K562 (cell line): Measurements from ENCODE around the gene NAV2. TPM values are rescaled to one million over a fixed set of nuclear protein-coding genes. Genes with fewer than 3 reads are reported as not detected.

Experiments used
- ATAC-seq: fragments of 200-7000 bp; cut with Tn5 transposase; 3 replicates; pipeline ENCODE4 v1.9.1; 2020; ENCODE audit warnings: moderate library complexity
- BruUV-seq: library from RNA; stranded (reverse); fragments of 400-500 nt; replicated peaks from 2 replicates; lab custom pipeline; 2021; lab: Mats Ljungman, UMichigan
- CTCF ChIA-PET: fragments of 300-600 bp; formaldehyde crosslinking; extraction: SDS; loops from one replicate; lab custom pipeline; 2021; ENCODE audit warnings: low intra/inter-chr PET ratio; lab: Yijun Ruan, JAX
- POLR2A ChIA-PET: fragments of 300-600, 350-650 bp; sonication (Branson Sonifier 250); formaldehyde crosslinking; extraction: SDS; loops from one replicate; lab custom pipeline; 2021; ENCODE audit warnings: antibody characterized with exemption, inconsistent platforms; lab: Yijun Ruan, JAX
- DNase-seq, 4 experiments: peaks; one replicate each; pipeline versions ENCODE4 v3.0.0 to v3.0.0-alpha.2; 2011 to 2018; ENCODE audit warnings: low spot score in 3 of 4, mixed read lengths in 3 of 4; ENCODE audit errors: extremely low read depth in 1 of 4
- FAIRE-seq: peaks from 2 replicates; lab custom pipeline; 2011; peaks lifted over from hg19 to GRCh38; lab: Jason Lieb, UNC
- H2AFZ ChIP-seq: 2 replicates; pipeline ENCODE4 v1.6.0; 2011; ENCODE audit warnings: low read depth, low read length, control low read depth, inconsistent platforms
- H3K27ac ChIP-seq: fragments of 200-600 bp; 3 replicates; pipeline ENCODE4 v1.8.0; 2011; ENCODE audit warnings: low read depth, mild to moderate bottlenecking, control low read depth, inconsistent platforms, low read length, moderate library complexity, mixed read lengths; ENCODE audit errors: extremely low read depth
- H3K27me3 ChIP-seq, 2 experiments: fragments of 300-600 bp in 1 of 2; 2 replicates in 1 of 2; 3 replicates in 1 of 2; pipeline versions ENCODE4 v1.6.0 to v1.8.0; 2011; ENCODE audit warnings: inconsistent platforms in 2 of 2, low read length in 2 of 2, mild to moderate bottlenecking in 1 of 2, mixed read lengths in 1 of 2, moderate library complexity in 1 of 2; ENCODE audit not compliant: control insufficient read depth in 2 of 2, insufficient read depth in 2 of 2
- H3K36me3 ChIP-seq: fragments of 300-600 bp; 3 replicates; pipeline ENCODE4 v1.8.0; 2011; ENCODE audit warnings: mild to moderate bottlenecking, low read length, inconsistent platforms; ENCODE audit not compliant: control insufficient read depth, insufficient read depth
- H3K4me1 ChIP-seq, 2 experiments: fragments of 200-600 bp in 1 of 2; replicated peaks in 1 of 2; 2 replicates in 1 of 2; 3 replicates in 1 of 2; pipeline versions ENCODE4 v1.5.1 to v1.8.0; 2011; ENCODE audit warnings: inconsistent platforms in 2 of 2, low read length in 2 of 2, mild to moderate bottlenecking in 1 of 2, mixed read lengths in 1 of 2, moderate library complexity in 1 of 2; ENCODE audit not compliant: control insufficient read depth in 2 of 2, insufficient read depth in 2 of 2
- H3K4me2 ChIP-seq: 2 replicates; pipeline ENCODE4 v1.6.1; 2011; ENCODE audit warnings: low read length, control low read depth, inconsistent platforms, mixed read lengths; ENCODE audit not compliant: insufficient read depth
- H3K4me3 ChIP-seq: fragments of 200-600 bp; sonication (generic), shearing (Covaris generic); 2 replicates; pipeline ENCODE4 v1.5.1; 2016; ENCODE audit warnings: control low read depth, inconsistent platforms
- H3K79me2 ChIP-seq: fragments of 200-600 bp; 3 replicates; pipeline ENCODE4 v1.8.0; 2011; ENCODE audit warnings: low read length, inconsistent platforms; ENCODE audit not compliant: control insufficient read depth, insufficient read depth
- H3K9ac ChIP-seq, 2 experiments: 2 replicates each; pipeline versions ENCODE4 v1.6.0 to v1.6.1; 2011; ENCODE audit warnings: low read depth in 2 of 2, low read length in 2 of 2, control low read depth in 1 of 2, inconsistent platforms in 1 of 2, mild to moderate bottlenecking in 1 of 2, mixed read lengths in 1 of 2; ENCODE audit not compliant: insufficient read depth in 1 of 2
- H3K9me1 ChIP-seq: one replicate; pipeline ENCODE4 v1.6.0; 2011; ENCODE audit warnings: inconsistent platforms, mild to moderate bottlenecking, low read length, moderate library complexity; ENCODE audit not compliant: control insufficient read depth, insufficient read depth
- H3K9me3 ChIP-seq: replicated peaks from 2 replicates; pipeline ENCODE4 v1.5.1; 2011; ENCODE audit warnings: low read depth, low read length, inconsistent platforms; ENCODE audit not compliant: control insufficient read depth, insufficient read depth
- H4K20me1 ChIP-seq: replicated peaks from 2 replicates; pipeline ENCODE4 v1.6.1; 2011; ENCODE audit warnings: low read length, inconsistent platforms, mixed read lengths; ENCODE audit not compliant: control insufficient read depth, insufficient read depth
- ARNT ChIP-seq, 2 experiments: fragments of 450-650 bp; IDR thresholded peaks; 2 replicates each; pipeline ENCODE4 v1.6.1; 2016; ENCODE audit warnings: mild to moderate bottlenecking in 1 of 2
- CBFA2T2 ChIP-seq: fragments of 450-650 bp; conservative IDR thresholded peaks from 2 replicates; pipeline ENCODE4 v1.6.1; 2017; ENCODE audit warnings: mild to moderate bottlenecking
- CBX3 ChIP-seq, 2 experiments: IDR thresholded peaks; 1 replicate in 1 of 2; 2 replicates in 1 of 2; pipeline ENCODE4 v1.6.1; 2012; ENCODE audit warnings: inconsistent platforms in 2 of 2, low read length in 2 of 2, borderline replicate concordance in 1 of 2, control low read depth in 1 of 2
- CEBPG ChIP-seq, 3 experiments: fragments of 200-800 bp in 1 of 3; sonication (Bioruptor generic) in 1 of 3; sonication (generic) in 1 of 3; formaldehyde crosslinking in 1 of 3; IDR thresholded peaks in 2 of 3; conservative IDR thresholded peaks in 1 of 3; 2 replicates each; pipeline versions ENCODE4 v1.6.1 to v1.8.0; 2016 to 2022; ENCODE audit warnings: missing compliant biosample characterization in 2 of 3, missing genetic modification characterization in 2 of 3, mild to moderate bottlenecking in 1 of 3, missing genetic modification reagents in 1 of 3
- CLOCK ChIP-seq: fragments of 250-450 bp; sonication (Bioruptor Pico); IDR thresholded peaks from 2 replicates; pipeline ENCODE4 v1.4.0; 2020; ENCODE audit warnings: mild to moderate bottlenecking, moderate library complexity, borderline replicate concordance
- DPF2 ChIP-seq: fragments of 450-650 bp; IDR thresholded peaks from 2 replicates; pipeline ENCODE4 v1.6.1; 2016
- EP300 ChIP-seq: IDR thresholded peaks from 2 replicates; pipeline ENCODE4 v1.6.1; 2012; ENCODE audit warnings: low read length, improper control_type of control experiment
- GABPA ChIP-seq: fragments of 200-800 bp; sonication (Bioruptor generic); conservative IDR thresholded peaks from 2 replicates; pipeline ENCODE4 v1.6.1; 2016; ENCODE audit warnings: low read depth, missing genetic modification characterization, missing compliant biosample characterization
- GABPB1 ChIP-seq: sonication (generic); formaldehyde crosslinking; IDR thresholded peaks from 2 replicates; pipeline ENCODE4 v1.8.0; 2022; ENCODE audit warnings: mild to moderate bottlenecking, missing genetic modification reagents
- GATA2 ChIP-seq: sonication (generic); formaldehyde crosslinking; IDR thresholded peaks from 2 replicates; pipeline ENCODE4 v1.4.0; 2020; ENCODE audit warnings: mild to moderate bottlenecking, missing genetic modification reagents
- HSF4 ChIP-seq: fragments of 250-450 bp; sonication (Bioruptor Pico); IDR thresholded peaks from 2 replicates; pipeline ENCODE4 v2.1.2; 2022; ENCODE audit warnings: mild to moderate bottlenecking, moderate library complexity, borderline replicate concordance
- POLR2B ChIP-seq: fragments of 450-650 bp; IDR thresholded peaks from 2 replicates; pipeline ENCODE4 v1.6.1; 2018; ENCODE audit warnings: low read depth; ENCODE audit not compliant: partially characterized antibody
- SMARCC2 ChIP-seq: fragments of 450-650 bp; IDR thresholded peaks from 2 replicates; pipeline ENCODE4 v1.6.1; 2017; ENCODE audit warnings: antibody characterized with exemption, moderate library complexity, mild to moderate bottlenecking, low read depth
- TBL1XR1 ChIP-seq, 2 experiments: IDR thresholded peaks; 2 replicates each; pipeline ENCODE4 v1.6.1; 2012; ENCODE audit warnings: improper control_type of control experiment in 2 of 2, low read length in 2 of 2, mild to moderate bottlenecking in 1 of 2
- ZNF174 ChIP-seq: fragments of 250-450 bp; sonication (Bioruptor Pico); IDR thresholded peaks from 2 replicates; pipeline ENCODE4 v1.4.0; 2020; ENCODE audit warnings: mild to moderate bottlenecking
- ZNF232 ChIP-seq: sonication (generic); formaldehyde crosslinking; IDR thresholded peaks from 2 replicates; pipeline ENCODE4 v1.8.0; 2022; ENCODE audit warnings: mild to moderate bottlenecking, missing genetic modification reagents
- ZZZ3 ChIP-seq: fragments of 450-650 bp; IDR thresholded peaks from 2 replicates; pipeline ENCODE4 v1.6.1; 2016; ENCODE audit warnings: antibody characterized with exemption, mild to moderate bottlenecking, moderate library complexity
- WGBS: fragments of 100-300 bp; shearing (Covaris generic); methylation state at CpG from one replicate; pipeline ENCODE4 v1.1.6; 2016; ENCODE audit warnings: low coverage, mixed read lengths; ENCODE audit not compliant: insufficient coverage; ENCODE audit errors: missing lambda C conversion rate; 5-methylcytosine and 5-hydroxymethylcytosine counted together
- in situ Hi-C: fragments of 300-500 bp; cut with MboI; formaldehyde crosslinking; loops from 4 replicates; pipeline ENCODE4 v1.15.0; 2018; ENCODE audit warnings: inconsistent platforms, mixed read lengths
- intact Hi-C: fragments of 100-400 bp; cut with micrococcal nuclease; formaldehyde crosslinking; loops from 2 replicates; pipeline ENCODE4 v1.14.2; 2022
- polyA plus RNA-seq, 8 experiments: library from polyadenylated mRNA; depleted of rRNA in 4 of 8; stranded (reverse) in 5 of 8; unstranded in 3 of 8; fragments of >200 nt; fragmentation: Nextera tagmentation in 2 of 8; fragmentation: Illumina TruSeq in 1 of 8; extraction: Ambion mirVana in 2 of 8; extraction: Trizol in 1 of 8; gene quantifications; 2 replicates each; pipeline versions ENCODE4 v1.2.1 to v1.2.3, GENCODE V29; 2011 to 2014; ENCODE audit warnings: inconsistent platforms in 1 of 8, missing spikeins in 1 of 8
- total RNA-seq, 7 experiments: library from RNA; depleted of rRNA in 6 of 7; stranded (reverse); fragments of >200 nt in 6 of 7; fragmentation: Illumina TruSeq in 2 of 7; extraction: Trizol in 2 of 7; gene quantifications; 2 replicates each; pipeline versions ENCODE4 v1.2.1 to v1.2.3, GENCODE V29; 2011 to 2021; ENCODE audit warnings: low replicate concordance in 1 of 7
- TF ChIP-seq, protein P1 (sequence below): fragments of 250-450 bp; sonication (Bioruptor Pico); IDR thresholded peaks from 2 replicates; pipeline ENCODE4 v1.4.0; 2020; ENCODE audit warnings: borderline replicate concordance

NAV2 gene
- total and polyA plus RNA-seq, 9 of the 15 experiments (the other 6 are each of a cell fraction or from before 2014, with no cell fraction given): 0.03 to 0.35 (median 0.05) TPM

- FAIRE-seq (peak; percentile 65), ATAC-seq (peak; percentile 46), DNase-seq (peak; percentile 38 to 78 (median 56))
- peak overlapping the region; percentile 51 for H2AFZ ChIP-seq
- H3K79me2 ChIP-seq: no peaks in the 10 kb centered on the region
- ChIA-PET CTCF (no interaction called here), POLR2A (interaction anchor here (0.7 to 1.1 kb wide), 3 partner anchors 9 to 116 kb away, joined by 4 to 6 read pairs (median 4); no protein-coding TSS in a partner anchor)
- peak overlapping the region; percentile 63 for H3K27ac ChIP-seq
- 7% methylated on average over 4 of the region's 4 CpGs for WGBS
- in situ Hi-C loops (no loop called here), intact Hi-C loops (loop anchor here (5.0 kb wide), 1 partner anchor 107 kb away; no protein-coding TSS in a partner anchor)
- H3K4me3 ChIP-seq: no peak overlapping the region
- no TSS peak for BruUV-seq
- peaks cover 20 to 83% of the 10 kb centered on the region in 2 experiments for H3K4me1 ChIP-seq
- no peaks in the 10 kb centered on the region for H3K36me3 ChIP-seq
- H4K20me1 ChIP-seq: no peaks in the 10 kb centered on the region
- peak overlapping the region in 1 of 2 experiments; percentile 36; a peak in 1 of 4 replicates for H3K9ac ChIP-seq
- peak overlapping the region; percentile 48 for H3K4me2 ChIP-seq
- H3K9me3 ChIP-seq: no peaks in the 10 kb centered on the region
- no peaks in the 10 kb centered on the region for H3K9me1 ChIP-seq
- H3K27me3 ChIP-seq: no peaks in the 10 kb centered on the region
- TF ChIP-seq, protein P1, sequence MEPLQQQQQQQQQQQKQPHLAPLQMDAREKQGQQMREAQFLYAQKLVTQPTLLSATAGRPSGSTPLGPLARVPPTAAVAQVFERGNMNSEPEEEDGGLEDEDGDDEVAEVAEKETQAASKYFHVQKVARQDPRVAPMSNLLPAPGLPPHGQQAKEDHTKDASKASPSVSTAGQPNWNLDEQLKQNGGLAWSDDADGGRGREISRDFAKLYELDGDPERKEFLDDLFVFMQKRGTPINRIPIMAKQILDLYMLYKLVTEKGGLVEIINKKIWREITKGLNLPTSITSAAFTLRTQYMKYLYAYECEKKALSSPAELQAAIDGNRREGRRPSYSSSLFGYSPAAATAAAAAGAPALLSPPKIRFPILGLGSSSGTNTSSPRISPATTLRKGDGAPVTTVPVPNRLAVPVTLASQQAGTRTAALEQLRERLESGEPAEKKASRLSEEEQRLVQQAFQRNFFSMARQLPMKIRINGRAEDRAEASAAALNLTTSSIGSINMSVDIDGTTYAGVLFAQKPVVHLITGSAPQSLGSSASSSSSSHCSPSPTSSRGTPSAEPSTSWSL (CRISPR knock-in tag): no peak
- TF ChIP-seq GABPA (tag) (no peak), ZZZ3 (no peak), CBX3 (IDR thresholded peaks at IDR 0.05; ENCODE audit: borderline replicate concordance in 1 of 2, low read length in 2 of 2) (peak in 1 of 2 experiments; percentile 37; a peak in 1 of 3 replicates), HSF4 (CRISPR knock-in tag) (no peak), ZNF174 (CRISPR knock-in tag) (no peak), CBFA2T2 (peak; percentile 57; the same call in 1 of the 2 replicates), DPF2 (peak; percentile 84), SMARCC2 (0 out of 2 replicates have a peak, but pooled peaks have one; percentile 54), POLR2B (no peak), ARNT (IDR thresholded peaks at IDR 0.05) (peak in 1 of 2 experiments; percentile 76; a peak in 1 of 4 replicates), CEBPG (CRISPR knock-in tag; IDR thresholded peaks at IDR 0.05) (no peak), CEBPG (tag; conservative IDR thresholded peaks at IDR 0.05 in 1 of 2, IDR thresholded peaks at IDR 0.05 in 1 of 2) (no peak), EP300 (peak; percentile 90), GATA2 (CRISPR knock-in tag) (peak; percentile 74; the same call in 1 of the 2 replicates), CLOCK (CRISPR knock-in tag) (no peak), GABPB1 (CRISPR knock-in tag) (no peak), TBL1XR1 (IDR thresholded peaks at IDR 0.05; ENCODE audit: low read length in 2 of 2) (peak in 1 of 2 experiments; percentile 74; a peak in 2 of 4 replicates), ZNF232 (no peak)
Observed at GRCh38 chr11:19974886-19975285, 262.2 kb downstream of the NAV2 start.
